SHP77 treated with DMSO at 0.1 percent for 48 hours (cell line): ENCODE data around the gene PSMD2.

Experiments
- DNase-seq: peaks from one replicate; lab custom pipeline; 2025; lab: John Stamatoyannopoulos, UW

PSMD2 gene

DNA sequence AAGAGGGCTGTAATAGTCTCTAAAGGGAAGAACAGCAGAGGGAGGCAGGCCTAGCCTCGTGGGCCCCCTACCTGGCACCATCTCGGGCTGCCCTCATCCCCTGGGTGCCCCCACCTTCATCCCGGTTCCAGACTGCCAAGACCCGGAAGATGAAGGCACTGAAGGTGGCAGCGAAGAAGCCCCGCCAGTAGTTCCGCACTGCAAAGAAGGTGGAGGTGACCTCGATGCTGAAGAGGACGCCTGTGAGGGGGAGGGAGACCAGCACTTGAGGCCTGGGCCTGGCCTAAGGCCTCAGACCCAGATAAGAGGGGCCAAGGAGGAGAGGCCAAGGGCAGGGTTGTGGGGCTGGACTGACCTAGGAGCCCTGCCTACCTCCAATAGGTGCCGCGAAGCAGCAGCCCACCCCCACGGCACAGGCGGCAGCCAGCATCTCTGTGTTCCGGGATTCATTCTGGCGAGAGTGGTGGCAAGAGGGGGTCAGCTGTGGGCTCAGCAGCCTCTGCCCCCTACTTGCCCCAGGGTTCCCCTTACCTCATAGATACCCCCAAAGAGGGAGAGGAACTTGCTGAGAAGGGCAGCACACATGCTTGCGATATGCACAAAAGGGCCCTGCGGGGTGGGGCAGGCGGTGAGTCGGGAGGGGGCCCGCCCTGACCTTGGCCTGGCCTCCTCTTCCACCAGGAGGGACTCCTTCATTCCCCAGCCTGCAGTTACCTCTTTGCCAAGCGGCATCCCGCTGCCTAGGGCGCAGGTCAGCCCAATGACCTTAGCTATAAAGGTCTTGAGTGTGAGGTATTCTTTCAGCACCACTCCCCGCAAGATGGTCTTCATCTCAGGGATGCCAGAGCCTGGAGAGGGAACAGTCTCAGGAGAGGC is 58.4 kb downstream of the PSMD2 start:
- DNase-seq: no peak

- no peak for DNase-seq
These were observed 59.2 kb downstream of the PSMD2 start for GRCh38 chr3:184358124-184358767.
